ENCODE results near the gene IPO9.
"Not testable (repeated sequence)": the region's sequence is repeated elsewhere in the genome, so short reads cannot be mapped to it uniquely, and the experiment has no call there.

Gene IPO9

DNA sequence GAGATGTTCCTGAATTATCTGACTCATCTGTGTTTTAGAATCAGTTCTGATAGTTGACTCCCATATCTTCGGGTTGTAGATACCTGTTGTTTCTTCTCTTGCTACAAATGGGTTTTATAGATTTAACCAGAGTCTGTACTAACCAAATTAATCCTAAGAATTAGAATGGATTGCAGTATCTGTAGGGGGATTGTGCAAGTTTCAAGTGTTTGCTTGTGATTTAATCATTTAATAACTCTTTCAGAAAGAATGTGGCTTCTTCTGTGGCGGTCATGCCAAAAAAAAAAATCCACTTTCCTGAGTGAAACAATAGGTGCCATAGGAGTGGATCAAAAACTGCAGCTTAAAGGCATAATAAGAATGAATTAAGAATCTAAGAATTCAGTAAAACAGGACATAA lies 9.4 kb downstream of the IPO9 start:
- no peaks in the 10 kb centered on the region for H3K4me1 ChIP-seq
- H3K36me3 ChIP-seq (ENCODE audit: control insufficient read depth, insufficient read depth, low read length) = no peaks in the 10 kb centered on the region
- no peak overlapping the region for H2AFZ ChIP-seq
- no peak overlapping the region for H3K27ac ChIP-seq
- no peak overlapping the region for H3K4me3 ChIP-seq (ENCODE audit: low read depth, low read length)
- H3K9me3 ChIP-seq (ENCODE audit: control insufficient read depth, low read length) = no peaks in the 10 kb centered on the region
- H3K79me2 ChIP-seq = peaks cover 6% of the 10 kb centered on the region
- H3K9ac ChIP-seq = no peak overlapping the region
- no peak overlapping the region for H3K4me2 ChIP-seq (ENCODE audit: low read length)
- TF ChIP-seq, protein P1, sequence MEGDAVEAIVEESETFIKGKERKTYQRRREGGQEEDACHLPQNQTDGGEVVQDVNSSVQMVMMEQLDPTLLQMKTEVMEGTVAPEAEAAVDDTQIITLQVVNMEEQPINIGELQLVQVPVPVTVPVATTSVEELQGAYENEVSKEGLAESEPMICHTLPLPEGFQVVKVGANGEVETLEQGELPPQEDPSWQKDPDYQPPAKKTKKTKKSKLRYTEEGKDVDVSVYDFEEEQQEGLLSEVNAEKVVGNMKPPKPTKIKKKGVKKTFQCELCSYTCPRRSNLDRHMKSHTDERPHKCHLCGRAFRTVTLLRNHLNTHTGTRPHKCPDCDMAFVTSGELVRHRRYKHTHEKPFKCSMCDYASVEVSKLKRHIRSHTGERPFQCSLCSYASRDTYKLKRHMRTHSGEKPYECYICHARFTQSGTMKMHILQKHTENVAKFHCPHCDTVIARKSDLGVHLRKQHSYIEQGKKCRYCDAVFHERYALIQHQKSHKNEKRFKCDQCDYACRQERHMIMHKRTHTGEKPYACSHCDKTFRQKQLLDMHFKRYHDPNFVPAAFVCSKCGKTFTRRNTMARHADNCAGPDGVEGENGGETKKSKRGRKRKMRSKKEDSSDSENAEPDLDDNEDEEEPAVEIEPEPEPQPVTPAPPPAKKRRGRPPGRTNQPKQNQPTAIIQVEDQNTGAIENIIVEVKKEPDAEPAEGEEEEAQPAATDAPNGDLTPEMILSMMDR (IDR thresholded peaks at IDR 0.05) = no peak
- H3K27me3 ChIP-seq (ENCODE audit: control insufficient read depth, insufficient read depth, low read length) = no peaks in the 10 kb centered on the region

DNA sequence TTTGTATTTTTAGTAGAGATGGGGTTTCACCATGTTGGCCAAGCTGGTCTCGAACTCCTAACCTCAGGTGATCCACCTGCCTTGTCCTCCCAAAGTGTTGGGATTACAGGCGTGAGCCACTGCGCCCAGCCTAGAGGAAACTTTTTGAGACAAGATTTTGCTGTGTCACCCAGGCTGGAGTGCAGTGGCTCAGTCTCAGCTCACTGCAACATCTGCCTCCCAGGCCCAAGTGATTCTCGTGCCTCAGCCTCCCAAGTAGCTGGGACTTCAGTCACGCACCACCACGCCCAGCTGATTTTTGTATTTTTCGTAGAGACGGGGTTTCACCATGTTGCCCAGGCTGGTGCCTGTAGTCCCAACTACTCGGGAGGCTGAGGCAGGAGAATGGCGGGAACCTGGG lies 10.1 kb downstream of the IPO9 start:
- H3K4me1 ChIP-seq = not testable (repeated sequence)

DNA sequence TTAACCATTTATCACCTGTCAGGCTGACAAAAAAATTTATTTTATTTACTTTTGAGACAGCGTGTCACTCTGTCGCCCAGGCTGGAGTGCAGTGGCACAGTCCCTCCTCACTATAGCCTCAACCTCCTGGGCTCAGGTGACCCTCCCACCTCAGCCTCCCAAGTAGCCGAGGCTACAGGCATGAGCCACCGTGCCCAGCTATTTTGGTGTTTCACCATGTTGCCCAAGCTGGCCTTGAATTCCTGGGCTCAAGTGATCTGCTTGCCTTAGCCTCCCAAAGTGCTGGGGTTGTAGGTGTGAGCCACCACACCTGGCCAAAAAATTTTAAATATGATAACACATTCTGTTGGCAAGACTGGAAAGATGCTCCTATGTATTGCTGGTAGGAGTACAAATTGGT lies 11.1 kb downstream of the IPO9 start:
- no peak overlapping the region for H3K27ac ChIP-seq
- H3K9me3 ChIP-seq (ENCODE audit: control insufficient read depth, low read length) = no peaks in the 10 kb centered on the region
- H3K4me2 ChIP-seq (ENCODE audit: low read length) = no peak overlapping the region
- no peaks in the 10 kb centered on the region for H3K36me3 ChIP-seq (ENCODE audit: control insufficient read depth, insufficient read depth, low read length)
- no peaks in the 10 kb centered on the region for H3K27me3 ChIP-seq (ENCODE audit: control insufficient read depth, insufficient read depth, low read length)
- H3K9ac ChIP-seq = no peak overlapping the region
- no peak overlapping the region for H2AFZ ChIP-seq
- H3K4me3 ChIP-seq (ENCODE audit: low read depth, low read length) = no peak overlapping the region
- TF ChIP-seq, protein P1 (IDR thresholded peaks at IDR 0.05) = no peak
- peaks cover 3% of the 10 kb centered on the region for H3K79me2 ChIP-seq
- no peaks in the 10 kb centered on the region for H3K4me1 ChIP-seq

More for the DNA sequence above, 10.1 kb downstream of the IPO9 start:
- not testable (repeated sequence) for H3K36me3 ChIP-seq (ENCODE audit: control insufficient read depth, insufficient read depth, low read length); H3K27ac ChIP-seq; H2AFZ ChIP-seq; H3K9me3 ChIP-seq (ENCODE audit: control insufficient read depth, low read length); H3K79me2 ChIP-seq; H3K4me3 ChIP-seq (ENCODE audit: low read depth, low read length); H3K9ac ChIP-seq; H3K4me2 ChIP-seq (ENCODE audit: low read length); H3K27me3 ChIP-seq (ENCODE audit: control insufficient read depth, insufficient read depth, low read length)

DNA sequence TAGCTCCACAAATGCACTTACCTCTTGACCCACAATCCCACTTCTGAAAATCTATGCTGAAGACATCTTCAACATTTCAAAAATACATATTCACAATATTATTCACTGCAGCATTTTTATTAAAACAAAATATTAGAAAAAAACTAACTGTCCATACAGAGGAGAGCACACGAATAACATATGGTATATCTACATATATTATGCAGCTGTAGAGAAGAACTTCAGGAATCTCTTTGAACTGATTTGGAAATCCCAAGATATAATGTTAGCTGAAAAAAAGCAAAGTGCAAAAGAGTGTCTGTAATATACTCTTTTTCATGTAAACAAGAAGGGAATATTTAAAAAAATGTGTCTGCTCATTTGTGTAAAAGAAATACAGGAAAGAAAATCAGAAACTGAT lies 11.5 kb downstream of the IPO9 start:
- H3K27ac ChIP-seq = no peak overlapping the region
- TF ChIP-seq, protein P1 (IDR thresholded peaks at IDR 0.05) = no peak
- H3K4me2 ChIP-seq (ENCODE audit: low read length) = no peak overlapping the region
- H3K27me3 ChIP-seq (ENCODE audit: control insufficient read depth, insufficient read depth, low read length) = no peaks in the 10 kb centered on the region
- H3K9ac ChIP-seq = no peak overlapping the region
- H3K9me3 ChIP-seq (ENCODE audit: control insufficient read depth, low read length) = no peaks in the 10 kb centered on the region
- H3K36me3 ChIP-seq (ENCODE audit: control insufficient read depth, insufficient read depth, low read length) = no peaks in the 10 kb centered on the region
- no peak overlapping the region for H3K4me3 ChIP-seq (ENCODE audit: low read depth, low read length)
- no peaks in the 10 kb centered on the region for H3K4me1 ChIP-seq
- peaks cover 2% of the 10 kb centered on the region for H3K79me2 ChIP-seq
- no peak overlapping the region for H2AFZ ChIP-seq

DNA sequence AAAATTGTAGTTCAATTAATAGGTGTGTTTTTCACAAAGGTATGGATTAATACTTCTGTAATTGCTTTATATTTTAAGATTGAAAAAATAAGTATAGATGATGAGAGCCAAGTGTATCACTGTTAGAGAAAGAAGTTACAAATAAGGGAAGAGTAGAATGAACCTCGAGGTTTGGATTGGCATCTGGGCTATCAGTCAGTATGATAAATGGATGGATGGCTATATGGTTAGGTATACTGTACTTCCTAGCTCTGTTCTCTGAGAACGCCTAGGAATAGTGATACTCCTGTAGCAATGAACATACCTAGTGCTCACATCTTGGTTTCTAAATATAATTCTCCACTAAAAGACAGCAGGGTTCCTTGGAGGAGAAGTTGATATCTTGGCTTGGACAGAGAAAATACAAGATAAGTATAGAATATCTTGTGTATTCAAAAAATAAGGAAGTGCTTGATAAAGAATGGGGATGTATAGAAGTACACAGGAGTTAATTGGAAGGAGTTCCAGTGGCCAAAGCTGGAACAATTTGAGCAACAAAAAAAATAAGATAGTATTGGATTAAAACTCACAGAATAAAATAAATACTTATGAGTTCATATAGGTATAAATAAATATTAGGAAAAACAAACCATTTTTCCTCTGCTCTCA lies 12.4 kb downstream of the IPO9 start:
- Histone ChIP-seq H3K4me2 (ENCODE audit: low read length) (no peak overlapping the region), H3K9ac (no peak overlapping the region), H3K4me3 (ENCODE audit: low read depth, low read length) (no peak overlapping the region), H3K9me3 (ENCODE audit: control insufficient read depth, low read length) (no peaks in the 10 kb centered on the region), H3K79me2 (peaks cover 2% of the 10 kb centered on the region), H2AFZ (no peak overlapping the region), H3K27me3 (ENCODE audit: control insufficient read depth, insufficient read depth, low read length) (no peaks in the 10 kb centered on the region), H3K27ac (no peak overlapping the region), H3K4me1 (no peaks in the 10 kb centered on the region), H3K36me3 (ENCODE audit: control insufficient read depth, insufficient read depth, low read length) (no peaks in the 10 kb centered on the region)
- TF ChIP-seq, protein P1 (IDR thresholded peaks at IDR 0.05) = no peak
